Measurements from ENCODE around the gene LDB2.

DNA sequence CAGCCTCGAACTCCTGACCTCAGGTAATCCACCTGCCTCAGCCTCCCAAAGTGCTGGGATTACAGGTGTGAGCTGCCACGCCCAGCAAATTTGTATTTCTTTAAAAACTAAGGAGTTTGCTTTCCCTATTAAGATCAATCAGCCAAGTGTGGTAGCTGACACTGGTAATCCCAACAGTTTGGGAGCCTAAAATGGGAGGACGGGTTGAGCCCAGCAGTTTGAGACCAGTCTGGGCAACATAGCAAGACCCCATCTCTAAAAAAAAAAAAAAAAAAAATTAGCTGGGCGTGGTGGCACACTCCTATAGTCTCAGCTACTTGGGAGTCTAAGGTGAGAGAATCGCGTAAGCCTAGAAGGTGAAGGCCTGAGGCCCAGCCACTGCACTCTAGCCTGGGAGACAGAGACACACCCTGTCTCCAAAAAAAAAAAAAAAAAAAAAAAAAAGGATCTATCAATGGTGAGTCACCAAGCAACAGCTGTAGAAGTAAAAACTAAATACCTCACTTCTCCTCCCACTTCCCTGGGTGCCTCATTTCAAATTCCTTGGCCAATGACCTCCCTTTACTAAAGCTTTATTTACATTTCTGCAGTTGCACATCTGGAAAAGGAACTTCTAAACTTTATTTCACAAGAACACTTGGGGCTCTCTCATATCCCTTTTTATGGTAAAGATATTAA is 54.5 kb downstream of the LDB2 start:
- no peak for TF ChIP-seq POLR2A (IDR thresholded peaks at IDR 0.05)
- TF ChIP-seq, protein P1, sequence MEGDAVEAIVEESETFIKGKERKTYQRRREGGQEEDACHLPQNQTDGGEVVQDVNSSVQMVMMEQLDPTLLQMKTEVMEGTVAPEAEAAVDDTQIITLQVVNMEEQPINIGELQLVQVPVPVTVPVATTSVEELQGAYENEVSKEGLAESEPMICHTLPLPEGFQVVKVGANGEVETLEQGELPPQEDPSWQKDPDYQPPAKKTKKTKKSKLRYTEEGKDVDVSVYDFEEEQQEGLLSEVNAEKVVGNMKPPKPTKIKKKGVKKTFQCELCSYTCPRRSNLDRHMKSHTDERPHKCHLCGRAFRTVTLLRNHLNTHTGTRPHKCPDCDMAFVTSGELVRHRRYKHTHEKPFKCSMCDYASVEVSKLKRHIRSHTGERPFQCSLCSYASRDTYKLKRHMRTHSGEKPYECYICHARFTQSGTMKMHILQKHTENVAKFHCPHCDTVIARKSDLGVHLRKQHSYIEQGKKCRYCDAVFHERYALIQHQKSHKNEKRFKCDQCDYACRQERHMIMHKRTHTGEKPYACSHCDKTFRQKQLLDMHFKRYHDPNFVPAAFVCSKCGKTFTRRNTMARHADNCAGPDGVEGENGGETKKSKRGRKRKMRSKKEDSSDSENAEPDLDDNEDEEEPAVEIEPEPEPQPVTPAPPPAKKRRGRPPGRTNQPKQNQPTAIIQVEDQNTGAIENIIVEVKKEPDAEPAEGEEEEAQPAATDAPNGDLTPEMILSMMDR (IDR thresholded peaks at IDR 0.05): no peak

Measured in heart left ventricle (tissue), 13 donors.